HG03135 (cell line): ENCODE results near the gene MFAP4.

Experiments used
- ATAC-seq: cut with Tn5 transposase; IDR thresholded peaks from one replicate; pipeline ENCODE4 v1.9.1; 2021; ENCODE audit warnings: mild to moderate bottlenecking, moderate library complexity; ENCODE audit not compliant: unreplicated experiment

MFAP4 gene

GRCh38 chr17:19410875-19411620, 24.1 kb upstream of the MFAP4 start, which contains the start of gene RNF112:
RNF112 (plus strand) TSS chr17:19411232; CDS start chr17:19411409, 177 bp downstream.
- ATAC-seq = no peak

GRCh38 chr17:19410091-19410490, 23.1 kb upstream of the MFAP4 start:
- ATAC-seq = no peak

- no peak for ATAC-seq
Observed at GRCh38 chr17:19409509-19409908, 22.5 kb upstream of the MFAP4 start.

- ATAC-seq = no peak
Observed at GRCh38 chr17:19409066-19409465, 22.1 kb upstream of the MFAP4 start.

- no peak for ATAC-seq
Observed at GRCh38 chr17:19408346-19408710, 21.3 kb upstream of the MFAP4 start.

GRCh38 chr17:19407601-19408345, 20.8 kb upstream of the MFAP4 start:
- ATAC-seq = no peak

GRCh38 chr17:19405114-19405513, 18.1 kb upstream of the MFAP4 start:
- ATAC-seq = no peak

- ATAC-seq = no peak
Observed at GRCh38 chr17:19404264-19404663, 17.3 kb upstream of the MFAP4 start.

GRCh38 chr17:19403021-19403420, 16.0 kb upstream of the MFAP4 start:
- ATAC-seq = no peak

- ATAC-seq = no peak
Observed at GRCh38 chr17:19402171-19402570, 15.2 kb upstream of the MFAP4 start.

- no peak for ATAC-seq
Observed at GRCh38 chr17:19401321-19402010, 14.5 kb upstream of the MFAP4 start.

- no peak for ATAC-seq
Observed at GRCh38 chr17:19399750-19400450, 12.9 kb upstream of the MFAP4 start.

GRCh38 chr17:19398301-19399181, 11.6 kb upstream of the MFAP4 start:
- ATAC-seq = no peak

GRCh38 chr17:19397556-19398041, 10.6 kb upstream of the MFAP4 start:
- no peak for ATAC-seq

- no peak for ATAC-seq
Observed at GRCh38 chr17:19392303-19392702, 5.3 kb upstream of the MFAP4 start.

- ATAC-seq = no peak
Observed at GRCh38 chr17:19391432-19391831, 4.4 kb upstream of the MFAP4 start.

- no peak for ATAC-seq
Observed at GRCh38 chr17:19390951-19391350, 4.0 kb upstream of the MFAP4 start.

GRCh38 chr17:19388791-19389785, 2.1 kb upstream of the MFAP4 start:
- ATAC-seq = no peak
